ENCODE measurements around the gene TRNT1.

GRCh38 chr3:3145831-3146230, 19.1 kb downstream of the TRNT1 start:
- TF ChIP-seq, protein P1, sequence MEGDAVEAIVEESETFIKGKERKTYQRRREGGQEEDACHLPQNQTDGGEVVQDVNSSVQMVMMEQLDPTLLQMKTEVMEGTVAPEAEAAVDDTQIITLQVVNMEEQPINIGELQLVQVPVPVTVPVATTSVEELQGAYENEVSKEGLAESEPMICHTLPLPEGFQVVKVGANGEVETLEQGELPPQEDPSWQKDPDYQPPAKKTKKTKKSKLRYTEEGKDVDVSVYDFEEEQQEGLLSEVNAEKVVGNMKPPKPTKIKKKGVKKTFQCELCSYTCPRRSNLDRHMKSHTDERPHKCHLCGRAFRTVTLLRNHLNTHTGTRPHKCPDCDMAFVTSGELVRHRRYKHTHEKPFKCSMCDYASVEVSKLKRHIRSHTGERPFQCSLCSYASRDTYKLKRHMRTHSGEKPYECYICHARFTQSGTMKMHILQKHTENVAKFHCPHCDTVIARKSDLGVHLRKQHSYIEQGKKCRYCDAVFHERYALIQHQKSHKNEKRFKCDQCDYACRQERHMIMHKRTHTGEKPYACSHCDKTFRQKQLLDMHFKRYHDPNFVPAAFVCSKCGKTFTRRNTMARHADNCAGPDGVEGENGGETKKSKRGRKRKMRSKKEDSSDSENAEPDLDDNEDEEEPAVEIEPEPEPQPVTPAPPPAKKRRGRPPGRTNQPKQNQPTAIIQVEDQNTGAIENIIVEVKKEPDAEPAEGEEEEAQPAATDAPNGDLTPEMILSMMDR (IDR thresholded peaks at IDR 0.05; ENCODE audit: low read depth, low read length), result no peak
- TF ChIP-seq POLR2A (IDR thresholded peaks at IDR 0.05; ENCODE audit: extremely low read depth, insufficient read length) (no peak), MAX (IDR thresholded peaks at IDR 0.05; ENCODE audit: low read depth, low read length) (no peak)
